H9 (cell line): ENCODE data around the gene SMIM28. TPM values are rescaled to one million over a fixed set of nuclear protein-coding genes. Genes with fewer than 3 reads are reported as not detected.

Experiments used
- DNase-seq: peaks from one replicate; pipeline ENCODE4 v3.0.0-alpha.2; 2017
- H2AFZ ChIP-seq: one replicate; pipeline ENCODE4 v1.6.1; 2013; ENCODE audit warnings: mild to moderate bottlenecking, low read length, control low read depth, moderate library complexity
- H2AK5ac ChIP-seq: 2 replicates; pipeline ENCODE4 v1.6.1; 2013; ENCODE audit warnings: low read length, control low read depth, mixed read lengths; ENCODE audit not compliant: insufficient read length
- H2BK120ac ChIP-seq: one replicate; pipeline ENCODE4 v1.6.1; 2013; ENCODE audit warnings: low read depth, mild to moderate bottlenecking, low read length, control low read depth, inconsistent platforms; ENCODE audit not compliant: poor library complexity, severe bottlenecking
- H2BK12ac ChIP-seq: 2 replicates; pipeline ENCODE4 v1.6.1; 2013; ENCODE audit warnings: low read length, control low read depth, mixed read lengths, low read depth; ENCODE audit not compliant: insufficient read length
- H2BK15ac ChIP-seq: 2 replicates; pipeline ENCODE4 v1.6.1; 2013; ENCODE audit warnings: low read depth, low read length, control low read depth
- H2BK20ac ChIP-seq: one replicate; pipeline ENCODE4 v1.6.1; 2013; ENCODE audit warnings: low read depth, mild to moderate bottlenecking, low read length, control low read depth, inconsistent platforms; ENCODE audit not compliant: poor library complexity, severe bottlenecking
- H2BK5ac ChIP-seq: 2 replicates; pipeline ENCODE4 v1.6.1; 2013; ENCODE audit warnings: low read length, control low read depth, mixed read lengths; ENCODE audit not compliant: insufficient read length
- H3K14ac ChIP-seq: 2 replicates; pipeline ENCODE4 v1.6.1; 2013; ENCODE audit warnings: low read length, control low read depth; ENCODE audit not compliant: insufficient read depth
- H3K18ac ChIP-seq: 2 replicates; pipeline ENCODE4 v1.6.1; 2013; ENCODE audit warnings: low read depth, mild to moderate bottlenecking, mixed read lengths, low read length, control low read depth; ENCODE audit not compliant: insufficient read length
- H3K23ac ChIP-seq: 2 replicates; pipeline ENCODE4 v1.6.1; 2013; ENCODE audit warnings: low read length, control low read depth, mixed read lengths, low read depth; ENCODE audit not compliant: insufficient read length
- H3K23me2 ChIP-seq: 2 replicates; pipeline ENCODE4 v1.6.1; 2013; ENCODE audit warnings: low read depth, mild to moderate bottlenecking, mixed read lengths, low read length, control low read depth; ENCODE audit not compliant: insufficient read length, poor library complexity, severe bottlenecking
- H3K27ac ChIP-seq: 2 replicates; pipeline ENCODE4 v1.5.1; 2013; ENCODE audit warnings: low read length, control low read depth, mixed read lengths, low read depth; ENCODE audit not compliant: insufficient read length
- H3K27me3 ChIP-seq: 2 replicates; pipeline ENCODE4 v1.6.1; 2013; ENCODE audit warnings: low read length, control low read depth, inconsistent platforms; ENCODE audit not compliant: insufficient read depth
- H3K4ac ChIP-seq: 2 replicates; pipeline ENCODE4 v1.6.1; 2013; ENCODE audit warnings: low read depth, mild to moderate bottlenecking, control low read depth, inconsistent platforms, low read length, moderate library complexity
- H3K4me1 ChIP-seq: 2 replicates; pipeline ENCODE4 v1.6.1; 2013; ENCODE audit warnings: low read length, control low read depth, inconsistent platforms; ENCODE audit not compliant: insufficient read depth
- H3K4me2 ChIP-seq: 2 replicates; pipeline ENCODE4 v1.6.1; 2013; ENCODE audit warnings: low read length, control low read depth, mixed read lengths; ENCODE audit not compliant: insufficient read length, insufficient read depth
- H3K56ac ChIP-seq: 2 replicates; pipeline ENCODE4 v1.6.1; 2013; ENCODE audit warnings: low read depth, mild to moderate bottlenecking, mixed read lengths, low read length, control low read depth; ENCODE audit not compliant: insufficient read length
- H3K79me1 ChIP-seq: 2 replicates; pipeline ENCODE4 v1.6.1; 2013; ENCODE audit warnings: low read depth, mild to moderate bottlenecking, moderate library complexity, low read length, control low read depth, inconsistent platforms; ENCODE audit not compliant: insufficient read depth, poor library complexity, severe bottlenecking
- H3K79me2 ChIP-seq: 2 replicates; pipeline ENCODE4 v1.6.1; 2013; ENCODE audit warnings: low read length, control low read depth, inconsistent platforms; ENCODE audit not compliant: insufficient read depth
- H3K9ac ChIP-seq: 2 replicates; pipeline ENCODE4 v1.6.1; 2013; ENCODE audit warnings: low read length, control low read depth, mixed read lengths; ENCODE audit not compliant: insufficient read length; ENCODE audit errors: extremely low read depth
- H3K9me3 ChIP-seq: one replicate; pipeline ENCODE4 v1.6.1; 2013; ENCODE audit warnings: low read depth, low read length, inconsistent platforms; ENCODE audit not compliant: control insufficient read depth
- H3T11ph ChIP-seq: one replicate; pipeline ENCODE4 v1.6.1; 2013; ENCODE audit warnings: mild to moderate bottlenecking, low read length, control low read depth, inconsistent platforms
- H4K20me1 ChIP-seq: one replicate; pipeline ENCODE4 v1.6.1; 2013; ENCODE audit not compliant: control insufficient read depth, insufficient read length, insufficient read depth
- H4K5ac ChIP-seq: 2 replicates; pipeline ENCODE4 v1.6.1; 2013; ENCODE audit warnings: low read depth, mild to moderate bottlenecking, mixed read lengths, low read length, control low read depth; ENCODE audit not compliant: insufficient read length
- H4K8ac ChIP-seq: replicated peaks from 2 replicates; pipeline ENCODE4 v1.6.1; 2013; ENCODE audit warnings: low read length, control low read depth, mixed read lengths, low read depth; ENCODE audit not compliant: insufficient read length
- H4K91ac ChIP-seq: 2 replicates; pipeline ENCODE4 v1.6.1; 2013; ENCODE audit warnings: low read depth, mild to moderate bottlenecking, moderate library complexity, mixed read lengths, low read length, control low read depth; ENCODE audit not compliant: insufficient read length
- H3K27ac Mint-ChIP-seq, 3 experiments: 2 replicates in 2 of 3; 3 replicates in 1 of 3; pipeline ENCODE4 v1.8.0; 2020 to 2021; ENCODE audit warnings: mixed read lengths in 3 of 3, mild to moderate bottlenecking in 1 of 3, moderate library complexity in 1 of 3
- H3K27me3 Mint-ChIP-seq: 2 replicates; pipeline ENCODE4 v1.8.0; 2021; ENCODE audit warnings: low read depth, mild to moderate bottlenecking, moderate library complexity, mixed read lengths
- H3K36me3 Mint-ChIP-seq, 3 experiments: 2 replicates in 2 of 3; 3 replicates in 1 of 3; pipeline ENCODE4 v1.8.0; 2020 to 2021; ENCODE audit warnings: low read depth in 3 of 3, mixed read lengths in 3 of 3; ENCODE audit not compliant: insufficient read depth in 1 of 3
- H3K4me1 Mint-ChIP-seq, 2 experiments: 2 replicates each; pipeline ENCODE4 v1.8.0; 2020; ENCODE audit warnings: mixed read lengths in 2 of 2
- H3K4me3 Mint-ChIP-seq, 2 experiments: 2 replicates in 1 of 2; 3 replicates in 1 of 2; pipeline ENCODE4 v1.8.0; 2020 to 2021; ENCODE audit warnings: mild to moderate bottlenecking in 2 of 2, mixed read lengths in 2 of 2, moderate library complexity in 1 of 2
- H3K9me3 Mint-ChIP-seq, 2 experiments: 2 replicates in 1 of 2; 3 replicates in 1 of 2; pipeline ENCODE4 v1.8.0; 2020; ENCODE audit warnings: mild to moderate bottlenecking in 2 of 2, mixed read lengths in 2 of 2, moderate library complexity in 1 of 2
- CTCF ChIP-seq: fragments of 200-600 bp; sonication (generic); conservative IDR thresholded peaks from 3 replicates; pipeline ENCODE4 v1.8.0; 2021; ENCODE audit warnings: antibody characterized with exemption, mild to moderate bottlenecking
- WGBS: extraction: QIAGEN DNeasy Blood & Tissue Kit; methylation state at CpG from one replicate; pipeline ENCODE4 v1.1.7; 2013; ENCODE audit warnings: missing lambda C conversion rate, low lambda C conversion rate, mixed read lengths; ENCODE audit not compliant: insufficient read length; ENCODE audit errors: extremely low coverage; 5-methylcytosine and 5-hydroxymethylcytosine counted together
- total RNA-seq: library from RNA; stranded (reverse); gene quantifications from 2 replicates; pipeline ENCODE4 v1.2.1, GENCODE V29; 2021

The SMIM28 gene
- total RNA-seq, 1 experiment from 2014 or later, result not detected

GRCh38 chr6:138337076-138337475 is 40.6 kb upstream of the SMIM28 start:
- no peak overlapping the region for H2BK5ac ChIP-seq
- Mint-ChIP-seq H3K27me3 (no peaks in the 10 kb centered on the region), H3K9me3 (no peaks in the 10 kb centered on the region), H3K4me3 (no peak overlapping the region), H3K27ac (no peak overlapping the region), H3K4me1 (peaks cover 18 to 20% of the 10 kb centered on the region in 2 experiments), H3K36me3 (peaks cover 12 to 32% (median 23%) of the 10 kb centered on the region in 3 experiments)
- no peak overlapping the region for H2BK20ac ChIP-seq
- H4K20me1 ChIP-seq, result no peaks in the 10 kb centered on the region
- no peak overlapping the region for H3K18ac ChIP-seq
- no peak overlapping the region for H3K27ac ChIP-seq
- H2BK120ac ChIP-seq, result no peak overlapping the region
- TF ChIP-seq CTCF, result no peak
- H3K79me2 ChIP-seq, result 0 out of 2 replicates have a peak, but pooled peaks cover 2% of the 10 kb centered on the region
- H3K56ac ChIP-seq, result no peak overlapping the region
- no peaks in the 10 kb centered on the region; the same call in 1 of the 2 replicates for H3K4me1 ChIP-seq
- H2BK15ac ChIP-seq, result no peak overlapping the region
- no peak overlapping the region for H3K9ac ChIP-seq
- H3K9me3 ChIP-seq, result no peaks in the 10 kb centered on the region
- no peak for DNase-seq
- H4K5ac ChIP-seq, result no peak overlapping the region
- no peaks in the 10 kb centered on the region for H3K79me1 ChIP-seq
- H3K4ac ChIP-seq, result no peak overlapping the region
- H3T11ph ChIP-seq, result no peak overlapping the region
- no peak overlapping the region for H3K4me2 ChIP-seq
- no peak overlapping the region for H2AFZ ChIP-seq
- H3K14ac ChIP-seq, result no peak overlapping the region
- H3K23ac ChIP-seq, result no peak overlapping the region
- WGBS, result no CpG with 5 or more reads among the region's 4 CpGs
- H2BK12ac ChIP-seq, result no peak overlapping the region
- H4K91ac ChIP-seq, result no peak overlapping the region
- H4K8ac ChIP-seq, result no peak overlapping the region
- no peaks in the 10 kb centered on the region for H3K27me3 ChIP-seq
- no peaks in the 10 kb centered on the region for H3K23me2 ChIP-seq
- no peak overlapping the region for H2AK5ac ChIP-seq
